KOPT-K1 (cell line): ENCODE measurements around the gene RAB3C.

Experiments used
- H3K27ac ChIP-seq: fragments of 200-600 bp; sonication (generic); 2 replicates; pipeline ENCODE4 v1.5.1; 2016; ENCODE audit warnings: antibody characterized with exemption, mild to moderate bottlenecking, low read depth, low read length; ENCODE audit not compliant: poor library complexity, severe bottlenecking
- H3K36me3 ChIP-seq: fragments of 200-600 bp; sonication (generic); 2 replicates; pipeline ENCODE4 v1.5.1; 2017; ENCODE audit warnings: antibody characterized with exemption, mild to moderate bottlenecking, low read length, moderate library complexity; ENCODE audit not compliant: insufficient read depth
- H3K9me3 ChIP-seq: fragments of 200-600 bp; sonication (generic); 2 replicates; pipeline ENCODE4 v1.5.1; 2017; ENCODE audit warnings: antibody characterized with exemption, low read length, mild to moderate bottlenecking; ENCODE audit not compliant: insufficient read depth, poor library complexity, severe bottlenecking

RAB3C gene

DNA sequence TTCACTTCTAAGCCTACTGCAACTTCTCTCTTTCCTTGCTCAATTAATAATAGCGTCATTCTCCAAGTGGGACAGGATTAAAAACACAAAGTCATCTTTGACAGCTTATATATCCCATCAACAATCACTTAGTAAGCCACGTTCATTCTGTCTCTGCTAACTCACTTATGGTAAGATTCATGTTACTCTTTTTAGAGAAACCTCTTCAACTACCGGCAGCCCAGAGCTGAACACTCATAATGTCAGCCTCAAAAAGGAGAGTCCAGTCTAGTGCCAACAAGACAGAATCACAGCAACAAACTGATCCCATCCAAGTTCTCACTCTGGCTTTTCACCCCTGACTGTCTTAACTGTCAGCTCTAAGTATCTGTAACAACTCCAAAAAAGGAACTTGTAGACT is 196.0 kb downstream of the RAB3C start:
- Histone ChIP-seq H3K27ac (no peak overlapping the region), H3K9me3 (peaks cover 4% of the 10 kb centered on the region), H3K36me3 (no peaks in the 10 kb centered on the region)

DNA sequence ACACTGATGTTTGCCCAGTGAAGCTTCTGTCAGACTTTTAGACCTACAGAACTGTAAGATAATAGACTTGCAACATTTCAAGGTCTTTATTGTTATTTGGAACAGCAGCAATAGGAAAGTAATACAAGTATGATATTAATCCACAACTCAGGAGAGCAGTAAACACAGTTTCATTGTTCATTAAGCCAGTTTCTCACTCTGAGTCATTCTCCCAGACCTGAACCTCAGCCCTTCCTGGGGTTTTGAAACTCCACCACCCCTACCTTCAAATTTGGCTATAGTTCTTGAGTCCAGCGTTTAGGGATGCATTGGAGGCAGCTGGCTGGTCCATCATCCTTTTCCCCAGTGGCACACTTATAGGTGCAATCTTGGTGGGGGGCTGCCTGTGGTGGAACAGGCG is 203.2 kb downstream of the RAB3C start:
- Histone ChIP-seq H3K9me3 (no peaks in the 10 kb centered on the region), H3K27ac (no peak overlapping the region), H3K36me3 (no peaks in the 10 kb centered on the region)

DNA sequence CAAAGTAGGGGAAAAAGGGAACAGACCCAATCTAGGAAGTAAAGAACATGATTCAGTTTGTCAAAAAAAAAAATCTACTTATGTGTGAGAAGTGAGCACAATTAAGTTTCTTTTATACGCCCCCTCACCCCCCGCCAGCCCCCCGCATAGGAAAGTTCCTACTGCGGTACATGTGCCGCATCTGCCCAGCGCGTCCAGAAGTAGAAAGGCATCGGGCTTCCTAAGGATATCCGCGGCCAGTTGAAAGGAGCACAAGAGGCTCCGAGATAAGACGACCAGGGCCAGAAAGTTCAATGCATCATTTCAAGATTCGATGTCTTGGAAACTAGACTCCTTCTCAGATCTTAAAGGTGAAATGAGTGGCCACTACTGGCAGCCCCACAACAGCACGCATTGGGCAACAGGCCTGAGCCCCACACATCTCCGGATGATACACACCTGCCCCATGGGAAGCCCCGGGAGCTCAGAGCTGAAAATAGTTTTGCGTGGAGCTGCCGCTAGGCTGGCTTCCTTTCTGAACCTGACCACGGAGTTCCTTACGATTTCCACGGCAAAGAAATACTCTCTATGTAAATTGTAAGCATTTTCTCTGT is 203.9 kb downstream of the RAB3C start:
- Histone ChIP-seq H3K9me3 (no peaks in the 10 kb centered on the region), H3K36me3 (no peaks in the 10 kb centered on the region), H3K27ac (no peak overlapping the region)

DNA sequence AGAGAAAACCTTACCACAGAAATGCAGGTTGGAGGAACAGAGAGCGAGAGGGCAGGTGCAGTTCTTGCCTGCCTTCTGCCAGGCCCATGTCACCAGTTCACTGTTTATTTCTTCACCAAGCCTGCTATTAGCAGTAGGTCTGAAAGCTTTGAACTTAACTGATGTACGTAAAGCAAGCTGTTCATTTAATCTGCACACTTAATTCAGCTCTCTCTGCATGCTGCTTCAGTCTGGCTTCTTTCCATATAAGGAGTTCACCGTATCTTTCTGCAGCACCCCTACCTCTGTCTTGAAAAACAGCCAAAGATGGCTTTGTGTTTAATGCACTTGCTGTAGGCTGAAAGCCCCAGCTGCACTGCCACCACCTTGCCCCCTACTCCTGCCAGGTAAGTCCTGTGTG is 205.1 kb downstream of the RAB3C start:
- Histone ChIP-seq H3K27ac (no peak overlapping the region), H3K36me3 (no peaks in the 10 kb centered on the region), H3K9me3 (no peaks in the 10 kb centered on the region)

DNA sequence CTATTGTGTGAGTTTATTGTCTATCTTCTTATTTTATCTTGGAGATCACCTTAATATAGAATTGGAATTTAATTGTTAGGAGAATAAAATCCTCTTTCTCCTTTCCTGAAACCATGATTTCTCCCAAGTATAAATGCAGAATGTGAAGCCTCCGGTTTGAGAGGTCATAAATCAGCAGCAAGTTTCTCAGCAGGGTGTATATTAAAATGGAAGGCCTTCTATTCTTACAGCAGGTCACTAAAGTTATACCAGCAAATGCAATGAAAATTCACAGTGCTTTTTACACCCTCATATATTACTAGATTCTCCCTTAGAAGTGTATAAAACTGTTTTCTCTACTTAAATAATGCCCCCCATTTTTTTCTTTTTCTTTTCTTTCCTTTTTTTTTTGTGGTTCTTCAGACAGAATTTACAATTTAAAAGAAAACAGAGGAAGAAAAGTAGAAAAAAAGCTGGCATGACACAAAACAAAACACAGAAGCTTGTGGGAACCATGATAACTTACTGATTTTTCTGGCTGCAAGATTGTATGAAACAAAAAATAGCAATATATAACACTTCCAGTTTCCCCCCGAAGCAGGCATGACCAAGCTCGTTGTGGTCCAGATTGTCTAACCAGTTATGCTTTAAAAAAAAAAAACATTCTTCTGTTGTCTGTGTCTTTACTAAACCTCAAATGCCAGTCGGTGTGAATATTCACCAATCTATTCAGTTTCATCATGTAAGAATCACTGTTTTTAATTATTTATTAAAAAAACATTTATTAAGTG is 211.2 kb downstream of the RAB3C start:
- H3K27ac ChIP-seq = no peak overlapping the region

DNA sequence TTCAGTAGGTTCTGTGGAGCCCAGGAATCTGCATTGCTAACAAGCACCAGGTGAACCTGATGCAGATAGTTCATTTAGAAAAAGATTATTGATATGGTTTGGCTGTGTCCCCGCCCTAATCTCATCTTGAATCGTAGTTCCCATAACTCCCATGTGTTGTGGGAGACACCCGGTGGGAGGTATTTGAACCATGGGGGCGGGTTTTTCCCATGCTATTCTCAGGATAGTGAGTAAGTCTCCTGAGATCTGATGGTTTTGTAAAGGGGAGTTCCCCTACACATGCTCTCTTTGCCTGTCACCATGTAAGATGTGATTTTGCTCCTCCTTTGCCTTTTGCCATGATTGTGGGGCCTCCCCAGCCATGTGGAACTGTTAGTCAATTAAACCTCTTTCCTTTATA is 212.0 kb downstream of the RAB3C start:
- no peak overlapping the region for H3K27ac ChIP-seq
- H3K36me3 ChIP-seq = no peaks in the 10 kb centered on the region
- no peaks in the 10 kb centered on the region for H3K9me3 ChIP-seq

More for the DNA sequence above, 211.2 kb downstream of the RAB3C start:
- H3K36me3 ChIP-seq = no peaks in the 10 kb centered on the region
- no peaks in the 10 kb centered on the region for H3K9me3 ChIP-seq

DNA sequence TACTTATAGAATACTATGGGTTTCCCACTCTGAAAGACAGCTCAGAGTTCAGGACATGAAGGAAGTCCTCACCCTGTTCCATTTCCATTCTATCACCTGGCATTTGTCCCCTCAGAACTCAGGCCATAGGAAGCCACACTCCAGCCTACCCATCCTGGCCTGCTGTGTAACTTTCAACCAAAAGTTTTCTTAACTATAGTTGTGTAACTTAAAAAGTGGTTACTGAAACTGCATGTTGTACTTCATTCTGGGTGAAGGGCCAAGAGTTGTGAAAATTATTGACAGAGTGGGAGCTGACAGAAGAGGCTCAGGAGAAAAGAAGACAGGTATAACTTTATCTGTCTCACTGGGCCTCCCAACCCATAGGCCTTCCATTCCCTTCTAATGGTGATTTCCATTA is 212.5 kb downstream of the RAB3C start:
- Histone ChIP-seq H3K36me3 (no peaks in the 10 kb centered on the region), H3K9me3 (no peaks in the 10 kb centered on the region), H3K27ac (no peak overlapping the region)

DNA sequence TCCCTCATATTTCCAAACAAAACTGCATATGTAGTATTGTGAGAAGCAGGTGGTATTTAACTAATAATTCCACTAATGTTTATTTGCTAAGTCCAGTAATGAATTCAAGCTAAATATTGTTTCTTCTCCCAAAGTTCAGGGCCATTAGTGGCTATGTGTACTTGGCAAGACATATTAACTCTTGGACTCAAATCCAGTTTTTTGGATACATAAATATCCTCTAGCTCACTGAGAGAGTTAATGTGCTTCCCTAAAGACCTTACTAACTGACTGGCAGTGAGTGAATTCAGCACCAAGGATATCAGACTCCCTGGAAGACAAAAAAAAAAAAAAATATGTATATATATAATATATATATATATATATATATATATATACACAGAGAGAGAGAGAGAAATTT is 214.1 kb downstream of the RAB3C start:
- Histone ChIP-seq H3K27ac (no peak overlapping the region), H3K9me3 (no peaks in the 10 kb centered on the region), H3K36me3 (no peaks in the 10 kb centered on the region)

DNA sequence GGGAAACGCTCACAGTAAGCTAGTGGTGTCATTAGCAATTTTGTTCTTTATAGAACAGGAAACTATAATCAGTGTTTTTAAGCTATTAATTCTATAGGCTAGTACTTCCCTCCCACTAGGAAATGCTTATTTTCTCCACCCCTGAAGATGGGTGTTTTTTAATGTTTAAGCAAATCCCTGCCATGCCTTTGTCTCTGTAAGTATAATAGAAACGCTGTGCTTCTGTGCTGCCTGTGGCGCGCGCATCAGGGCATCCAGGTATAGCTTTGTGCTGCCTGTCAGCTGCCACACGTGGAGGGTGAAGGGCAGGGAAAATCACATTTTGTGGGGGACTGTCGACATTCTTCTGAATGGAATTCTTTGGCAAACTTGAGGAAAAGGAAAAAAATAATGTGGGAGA is 217.5 kb downstream of the RAB3C start:
- H3K9me3 ChIP-seq = no peaks in the 10 kb centered on the region
- H3K36me3 ChIP-seq = no peaks in the 10 kb centered on the region
- no peak overlapping the region for H3K27ac ChIP-seq

DNA sequence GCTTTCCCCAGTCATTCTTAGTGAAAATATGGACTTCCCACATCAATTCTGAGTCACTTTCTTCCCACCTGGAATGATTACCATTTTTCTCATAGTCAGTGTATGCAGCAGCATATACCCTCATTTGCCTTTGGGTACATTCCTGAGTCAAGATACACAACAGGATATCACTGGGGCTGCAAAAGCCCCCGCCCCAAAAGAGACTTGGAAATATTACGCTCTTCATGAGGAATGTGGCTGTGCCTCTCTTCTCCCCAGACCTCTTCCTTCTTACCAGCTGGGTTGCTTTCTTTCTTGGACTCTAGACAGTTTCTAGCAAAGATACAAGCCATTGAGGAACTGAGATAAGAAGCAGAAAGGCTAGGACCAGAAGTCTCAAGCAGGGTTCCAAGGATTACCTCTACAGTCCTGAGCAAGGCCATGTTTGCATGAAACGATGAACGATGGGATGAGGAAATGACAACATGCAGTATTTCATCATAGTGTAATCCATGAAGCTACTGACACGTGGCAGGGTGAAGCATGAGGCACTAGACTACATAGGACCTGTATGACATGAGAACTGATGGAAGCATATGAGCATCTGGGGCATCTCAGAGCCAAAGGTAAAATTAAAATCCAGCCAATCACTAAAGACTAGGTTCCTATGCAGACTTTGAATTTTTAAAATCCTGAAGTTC is 218.1 kb downstream of the RAB3C start:
- Histone ChIP-seq H3K36me3 (no peaks in the 10 kb centered on the region), H3K9me3 (no peaks in the 10 kb centered on the region), H3K27ac (no peak overlapping the region)

DNA sequence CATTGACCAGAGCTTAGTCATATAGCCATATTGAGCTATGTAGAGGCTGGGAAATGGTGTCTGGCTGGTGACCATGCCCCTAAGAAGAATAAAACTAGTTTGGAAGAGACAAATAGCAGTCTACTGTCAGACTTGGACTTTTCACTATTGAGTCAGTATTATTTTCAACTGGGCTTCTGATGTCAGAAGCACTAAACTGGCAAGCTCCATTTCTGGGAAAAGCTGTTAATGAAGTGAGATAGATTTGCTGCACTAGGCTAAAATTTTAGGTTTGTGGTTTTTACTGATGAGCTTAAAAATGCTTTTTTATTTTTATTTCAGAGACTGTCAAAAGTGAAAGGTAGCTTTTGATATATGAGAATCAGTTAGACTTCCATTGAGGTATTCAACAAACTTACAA is 220.2 kb downstream of the RAB3C start:
- Histone ChIP-seq H3K9me3 (no peaks in the 10 kb centered on the region), H3K27ac (no peak overlapping the region)

DNA sequence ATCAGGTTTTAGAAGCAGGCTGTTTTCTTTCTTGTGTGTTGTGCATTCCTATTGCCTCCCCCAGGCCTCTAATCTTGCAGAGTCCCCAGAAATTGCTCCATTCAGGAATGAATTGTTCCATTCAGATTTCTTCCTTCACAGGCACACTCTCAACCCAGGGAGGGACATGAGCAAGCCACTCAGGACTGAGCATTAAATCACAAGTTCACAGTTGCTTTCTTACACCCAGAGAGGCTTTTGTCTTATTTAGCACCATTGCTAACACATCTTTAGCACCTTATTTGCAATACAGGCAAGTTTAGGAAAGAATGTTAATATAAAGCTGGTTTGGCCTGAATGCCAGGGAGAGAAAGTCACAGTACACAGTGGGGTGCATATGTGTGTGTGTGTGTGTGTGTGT is 221.4 kb downstream of the RAB3C start:
- Histone ChIP-seq H3K36me3 (no peaks in the 10 kb centered on the region), H3K27ac (no peak overlapping the region), H3K9me3 (no peaks in the 10 kb centered on the region)

More for the DNA sequence above, 220.2 kb downstream of the RAB3C start:
- no peaks in the 10 kb centered on the region for H3K36me3 ChIP-seq

DNA sequence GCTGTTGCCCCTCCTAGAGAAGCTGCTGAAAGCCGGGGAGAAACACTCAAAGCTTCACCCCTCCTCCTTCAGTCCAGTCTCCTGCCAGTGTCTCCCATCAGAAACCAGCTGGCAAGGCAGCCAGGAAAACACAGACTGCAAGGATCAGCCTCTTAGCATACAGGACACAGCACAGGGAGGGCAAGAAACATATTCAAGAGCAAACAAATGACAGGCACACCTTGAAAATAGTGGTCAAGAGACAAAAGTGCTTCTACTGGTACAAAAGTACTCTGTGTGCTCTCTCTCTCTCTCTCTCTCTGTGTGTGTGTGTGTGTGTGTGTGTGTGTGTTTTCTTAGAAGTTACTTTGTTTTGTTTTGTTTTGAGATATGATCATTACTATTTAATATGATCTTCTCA is 227.2 kb downstream of the RAB3C start:
- H3K9me3 ChIP-seq = no peaks in the 10 kb centered on the region
- H3K27ac ChIP-seq = no peak overlapping the region
- no peaks in the 10 kb centered on the region for H3K36me3 ChIP-seq

DNA sequence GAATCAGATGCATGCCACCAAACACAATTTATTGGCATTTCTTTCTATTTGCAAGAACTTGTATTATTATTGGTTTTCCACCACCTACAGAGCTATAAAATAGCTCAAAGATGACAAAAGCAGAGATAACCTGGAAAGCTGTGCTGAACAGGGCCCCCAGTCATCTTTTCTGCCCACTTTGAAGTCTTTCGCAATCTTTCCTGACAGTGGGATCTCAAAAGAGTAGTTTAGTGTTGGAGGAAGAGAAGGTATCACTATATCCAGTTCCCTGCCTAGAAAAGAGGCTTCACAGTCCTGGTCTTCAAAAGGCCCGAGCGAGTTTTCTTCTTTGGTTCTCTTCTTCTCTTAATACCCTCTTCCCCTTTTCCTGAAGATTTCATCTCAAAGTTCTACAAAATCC is 231.0 kb downstream of the RAB3C start:
- H3K36me3 ChIP-seq = no peaks in the 10 kb centered on the region

DNA sequence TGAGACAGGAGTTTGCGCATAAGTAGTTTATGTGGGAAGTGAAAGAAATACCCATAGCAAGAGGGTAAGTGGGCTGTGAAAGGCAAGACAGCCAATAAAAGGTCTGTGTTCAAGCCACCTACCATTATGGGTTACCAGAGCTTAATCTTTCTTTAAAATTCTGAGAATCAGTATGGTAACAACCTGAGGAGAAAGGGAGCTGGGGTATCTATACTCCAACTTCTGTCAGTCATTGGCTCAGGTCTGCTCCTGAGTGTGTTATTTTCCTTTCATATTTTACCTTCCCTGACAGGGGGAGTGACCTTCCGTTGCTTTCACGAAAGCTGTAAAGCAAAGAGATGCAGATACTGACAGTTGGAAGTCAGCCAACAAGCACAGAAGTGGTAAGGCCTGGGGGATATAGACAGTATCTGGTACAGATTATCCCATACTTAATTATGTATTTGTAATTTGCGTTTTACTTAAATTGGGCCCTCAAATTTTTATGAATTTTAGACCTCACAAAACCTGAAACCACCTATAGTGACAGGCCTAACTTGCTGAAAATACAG is 233.4 kb downstream of the RAB3C start:
- Histone ChIP-seq H3K36me3 (no peaks in the 10 kb centered on the region), H3K9me3 (no peaks in the 10 kb centered on the region), H3K27ac (no peak overlapping the region)

More for the DNA sequence above, 231.0 kb downstream of the RAB3C start:
- H3K9me3 ChIP-seq = no peaks in the 10 kb centered on the region
- H3K27ac ChIP-seq = no peak overlapping the region
